NCI-H187 (cell line): Measurements from ENCODE around the gene MLST8.

Experiments used
- DNase-seq, 2 experiments: peaks; one replicate each; lab custom pipeline; 2025; lab: John Stamatoyannopoulos, UW

MLST8 gene

DNA sequence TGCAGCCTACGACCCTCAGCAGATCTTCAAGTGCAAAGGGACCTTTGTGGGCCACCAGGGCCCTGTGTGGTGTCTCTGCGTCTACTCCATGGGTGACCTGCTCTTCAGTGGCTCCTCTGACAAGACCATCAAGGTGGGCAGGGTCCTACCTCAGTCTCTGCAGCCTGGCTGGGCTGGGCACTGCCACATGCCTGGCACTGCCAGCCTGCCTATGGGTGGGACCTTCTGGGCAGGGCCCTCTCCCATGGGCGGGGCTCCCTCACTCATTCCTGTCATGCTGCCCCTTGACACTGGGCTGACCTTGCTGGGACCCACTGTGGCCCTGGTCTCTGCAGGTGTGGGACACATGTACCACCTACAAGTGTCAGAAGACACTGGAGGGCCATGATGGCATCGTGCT, 31.3 kb upstream of the MLST8 start:
- no peak for DNase-seq

DNA sequence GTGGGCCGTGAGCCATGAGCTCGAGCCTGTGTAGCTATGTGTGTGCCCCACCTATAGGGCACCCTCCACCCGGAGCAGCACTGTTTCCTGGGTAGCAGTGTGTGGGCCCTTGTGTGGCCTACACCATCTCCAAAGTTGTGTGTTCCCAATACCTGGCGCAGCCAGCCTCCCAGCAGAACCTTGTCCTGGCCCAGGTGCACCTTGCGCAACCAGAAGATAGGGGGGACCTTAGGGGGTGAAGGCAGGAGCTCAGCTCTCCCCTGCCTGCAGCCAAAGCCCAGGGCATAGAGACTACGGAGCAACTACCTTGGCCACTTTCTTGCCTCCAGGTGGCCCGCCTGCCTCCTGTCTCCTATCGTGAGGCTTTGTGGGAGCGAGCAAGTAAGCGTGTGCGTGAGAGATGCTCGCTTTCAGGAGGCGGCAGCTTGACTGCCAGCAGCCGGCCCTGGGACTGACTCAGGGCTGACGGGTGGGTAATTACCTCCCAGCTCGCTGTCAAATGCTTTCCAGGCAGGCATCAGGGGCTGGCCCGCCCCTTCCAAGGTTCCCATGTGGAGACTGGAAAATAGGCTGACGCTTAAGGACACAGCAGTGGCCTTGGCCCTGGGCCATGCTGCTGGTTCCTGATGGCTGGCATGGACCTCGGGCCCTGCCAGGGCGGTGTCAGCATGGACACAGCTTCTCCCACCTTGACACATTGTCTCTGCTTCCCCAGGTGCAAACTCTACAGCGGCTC, 30.7 kb upstream of the MLST8 start:
- DNase-seq: no peak

DNA sequence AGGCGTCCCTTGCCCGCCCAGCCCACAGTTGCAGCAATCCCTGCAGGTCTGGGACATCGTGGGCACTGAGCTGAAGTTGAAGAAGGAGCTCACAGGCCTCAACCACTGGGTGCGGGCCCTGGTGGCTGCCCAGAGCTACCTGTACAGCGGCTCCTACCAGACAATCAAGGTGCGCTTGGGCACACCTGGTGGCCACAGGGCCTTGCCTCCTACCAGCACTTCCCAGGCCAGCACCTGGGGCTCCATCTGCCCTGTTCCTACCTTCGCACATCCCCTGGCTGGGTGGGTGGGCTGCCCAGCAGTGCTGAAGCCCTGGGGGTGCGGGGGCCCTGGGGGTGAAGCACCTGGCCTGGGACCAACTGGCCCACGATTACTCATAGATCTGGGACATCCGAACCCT, 29.8 kb upstream of the MLST8 start:
- DNase-seq: no peak

DNA sequence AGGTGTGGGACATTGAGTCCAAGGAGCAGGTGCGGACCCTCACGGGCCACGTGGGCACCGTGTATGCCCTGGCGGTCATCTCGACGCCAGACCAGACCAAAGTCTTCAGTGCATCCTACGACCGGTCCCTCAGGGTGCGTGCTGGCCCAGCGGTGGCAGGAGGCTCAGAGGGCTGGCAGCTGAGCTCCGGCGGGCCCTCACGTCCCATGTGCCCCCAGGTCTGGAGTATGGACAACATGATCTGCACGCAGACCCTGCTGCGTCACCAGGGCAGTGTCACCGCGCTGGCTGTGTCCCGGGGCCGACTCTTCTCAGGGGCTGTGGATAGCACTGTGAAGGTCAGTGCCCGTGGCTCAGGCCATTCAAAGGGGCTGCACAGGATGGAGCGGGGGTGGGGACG, 29.2 kb upstream of the MLST8 start:
- DNase-seq: no peak

DNA sequence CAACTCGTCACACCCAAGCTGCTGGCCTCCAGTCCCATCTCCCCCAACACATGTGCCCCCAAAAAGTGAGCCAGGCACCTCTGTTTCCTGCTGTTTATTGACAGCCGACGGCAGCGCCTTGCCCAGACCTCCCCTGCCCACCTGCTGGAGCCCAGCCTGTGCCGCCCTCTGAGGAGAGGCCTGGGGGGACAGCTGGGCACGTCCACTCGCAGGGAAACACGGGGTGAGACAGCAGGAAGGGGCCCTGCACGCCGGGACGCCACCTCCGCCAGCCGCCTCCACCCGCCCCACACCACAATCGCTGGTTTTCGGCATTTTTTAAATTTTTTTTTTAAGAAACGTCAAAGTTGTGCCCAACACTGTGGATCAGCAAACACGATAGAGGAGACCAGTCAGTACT, 28.2 kb upstream of the MLST8 start:
- DNase-seq: no peak

DNA sequence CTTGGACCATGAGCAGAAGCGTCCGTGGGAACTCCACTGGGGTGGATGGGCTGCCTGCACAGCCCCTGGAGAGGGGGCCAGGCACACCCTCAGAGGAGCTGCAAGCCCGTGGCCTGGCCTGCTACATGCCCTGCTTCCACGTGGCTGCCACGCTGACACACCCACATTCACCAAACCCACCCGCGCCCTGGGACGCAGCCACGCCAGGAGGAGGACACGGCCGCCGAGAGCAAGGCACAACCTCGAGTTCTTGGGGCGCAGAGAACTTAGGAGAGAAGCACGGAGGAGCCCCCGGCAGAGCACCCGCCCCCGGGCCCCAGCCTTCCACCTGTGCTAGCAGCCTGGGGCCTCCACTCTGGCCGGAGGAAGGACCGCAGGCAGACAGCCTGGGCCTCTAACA, 27.7 kb upstream of the MLST8 start:
- no peak for DNase-seq

DNA sequence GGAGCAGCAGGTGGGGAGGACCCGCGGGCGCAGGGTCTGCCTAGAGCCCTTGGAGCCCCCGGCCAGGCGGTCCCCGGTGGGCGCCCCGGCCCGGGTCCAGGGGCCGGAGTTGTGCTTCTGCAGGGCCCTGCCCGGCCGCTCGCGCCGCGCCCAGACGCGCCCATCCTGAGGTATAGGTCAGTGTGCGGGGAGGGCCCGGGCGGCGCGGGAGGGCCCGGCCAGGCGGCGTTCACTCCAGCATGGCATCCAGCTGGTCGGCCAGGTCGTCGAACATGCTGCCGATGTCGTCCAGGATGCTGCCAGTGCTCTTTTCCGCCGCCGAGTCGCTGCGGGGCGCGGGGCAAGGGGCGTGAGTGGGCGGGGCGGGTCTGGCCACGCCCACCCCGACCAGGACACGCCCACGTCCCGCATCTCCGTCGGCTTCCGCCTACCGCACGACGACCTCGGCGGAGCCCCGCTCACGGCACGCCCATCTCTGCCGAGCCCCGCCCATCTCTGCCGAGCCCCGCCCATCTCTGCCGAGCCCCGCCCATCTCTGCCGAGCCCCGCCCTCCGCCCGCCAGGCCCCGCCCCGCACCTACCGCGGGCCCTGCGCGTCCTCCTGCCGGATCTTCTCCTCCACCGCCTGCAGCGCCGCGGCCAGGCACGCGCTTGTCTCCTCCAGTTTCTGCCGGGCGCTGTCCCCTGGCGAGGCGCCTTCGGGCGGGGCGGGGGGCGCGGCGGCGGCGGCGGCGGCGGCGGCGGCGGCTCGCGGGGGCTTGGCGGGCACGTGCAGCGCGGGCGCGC, 26.7 kb upstream of the MLST8 start:
- no peak for DNase-seq

DNA sequence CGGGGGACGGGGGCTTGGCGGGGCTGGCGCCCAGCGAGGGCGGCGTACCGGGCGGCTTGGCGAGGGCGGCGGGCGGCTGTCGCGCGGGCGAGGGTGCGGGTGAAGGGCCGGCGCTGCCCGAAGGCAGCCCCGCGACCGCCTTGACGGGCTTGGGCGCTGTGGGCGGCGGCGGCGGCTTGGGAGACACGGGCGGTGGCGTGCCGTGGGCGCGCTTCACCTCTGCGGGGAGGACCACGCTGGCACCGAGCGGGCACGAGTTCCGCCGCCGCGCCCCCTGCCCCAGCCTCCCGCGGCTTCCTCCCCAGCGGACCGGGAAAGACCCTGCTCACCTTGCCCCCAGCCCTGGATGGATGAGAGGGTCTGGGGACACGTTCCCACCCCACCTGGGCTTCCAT, 26.1 kb upstream of the MLST8 start:
- no peak for DNase-seq

DNA sequence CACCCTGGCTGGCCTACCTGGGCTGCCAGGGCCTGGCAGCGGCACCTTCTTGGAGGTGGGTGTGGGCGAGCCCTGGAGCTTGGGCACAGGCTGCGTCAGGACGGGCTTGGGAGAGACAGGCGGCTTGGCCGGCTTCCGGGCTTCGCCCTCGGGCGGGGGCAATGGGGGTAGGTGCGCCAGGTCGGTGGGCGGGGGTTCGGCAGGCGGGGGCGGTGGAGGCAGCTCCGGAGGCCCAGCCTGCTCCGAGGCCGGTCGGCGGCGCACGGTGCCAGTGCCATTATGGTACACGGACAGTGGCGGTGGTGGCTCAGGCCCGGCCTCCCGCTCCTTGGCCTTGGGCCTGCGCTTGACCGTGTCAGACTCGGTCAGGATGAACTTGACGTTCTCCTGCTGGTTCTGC, 25.7 kb upstream of the MLST8 start:
- no peak for DNase-seq

DNA sequence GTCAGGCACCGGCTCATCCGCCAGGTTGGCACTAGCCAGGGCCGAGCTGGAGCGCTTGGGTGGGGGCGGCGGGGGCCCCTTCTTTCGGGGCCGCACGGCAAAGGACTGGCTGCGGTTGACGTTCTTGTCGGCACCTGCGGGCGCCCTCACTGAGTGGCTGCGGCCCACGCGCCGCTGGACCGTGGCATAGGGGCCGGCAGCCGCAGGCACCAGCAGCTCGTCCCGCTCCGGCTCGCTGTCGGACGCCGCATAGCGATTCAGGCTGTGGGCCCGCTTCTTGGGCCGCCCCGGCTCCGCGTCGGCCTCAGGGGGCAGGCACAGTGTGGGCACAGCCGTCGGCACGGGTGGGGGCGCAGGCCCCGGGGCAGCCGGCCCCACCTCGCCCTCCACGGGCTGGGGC, 24.8 kb upstream of the MLST8 start:
- DNase-seq: no peak

DNA sequence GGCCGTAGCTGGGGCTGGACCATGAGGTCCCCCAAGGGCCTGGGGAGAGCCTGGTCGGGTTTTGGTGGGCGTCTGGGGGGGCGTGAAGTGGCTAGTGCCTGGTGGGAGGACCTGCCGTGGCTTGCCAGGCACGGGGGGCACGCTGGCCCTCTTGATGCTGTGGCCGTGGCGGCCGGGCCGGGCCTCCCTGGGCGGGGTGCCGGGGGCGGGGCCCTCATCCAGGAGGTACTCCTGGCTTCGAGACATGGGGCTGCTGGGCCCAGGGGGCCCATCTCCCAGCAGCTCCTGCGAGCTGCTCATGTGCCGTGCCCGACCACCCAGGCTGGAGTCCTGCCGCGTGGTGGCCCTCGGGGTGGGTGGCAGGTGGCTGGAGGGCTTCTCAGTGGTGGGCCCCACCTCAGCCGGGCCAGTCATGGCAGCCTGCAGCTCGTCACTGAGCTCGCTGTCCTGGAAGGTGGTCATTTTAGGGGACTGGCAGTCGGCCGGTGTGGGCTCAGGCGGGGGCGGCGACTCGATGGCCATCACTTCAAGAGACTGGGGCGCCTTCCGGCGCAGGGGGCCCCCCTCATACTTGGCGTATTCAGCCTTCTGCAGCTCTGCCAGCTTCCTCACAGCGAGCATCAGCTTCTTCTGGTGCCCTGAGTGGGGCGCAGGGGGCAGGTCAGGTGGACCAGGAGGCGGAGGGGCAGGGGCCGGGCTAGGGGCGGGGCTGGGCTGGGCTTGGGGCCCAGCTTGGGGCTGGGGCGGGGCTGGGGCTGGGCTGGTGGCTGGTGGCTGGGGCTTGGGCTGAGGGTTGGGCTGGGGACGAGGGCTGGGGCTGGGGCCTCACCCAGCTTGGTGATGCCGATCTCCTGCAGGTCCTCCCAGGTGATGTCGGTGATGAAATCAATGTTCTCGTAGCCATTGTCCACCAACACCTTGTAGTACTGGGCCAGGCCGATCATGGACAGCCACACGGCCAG, 24.0 kb upstream of the MLST8 start:
- no peak for DNase-seq

DNA sequence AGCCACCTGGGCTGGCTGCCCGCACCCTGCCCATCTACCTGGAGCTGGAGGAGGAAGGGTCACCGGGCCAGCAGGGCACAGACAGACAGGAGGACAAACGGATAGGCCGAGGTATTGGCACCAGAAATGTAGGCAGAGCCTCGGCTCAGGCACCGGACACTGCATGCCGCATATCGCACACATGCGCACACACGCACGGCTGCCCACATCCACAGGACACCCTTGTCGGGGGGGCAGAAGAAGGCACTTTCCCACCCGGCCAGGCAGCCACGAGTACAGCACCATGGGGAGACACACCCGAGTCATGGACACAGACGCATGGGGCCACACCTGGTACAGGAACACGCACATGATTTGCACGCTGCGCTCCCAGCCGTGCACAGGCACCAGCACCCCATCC, 23.3 kb upstream of the MLST8 start:
- no peak for DNase-seq

DNA sequence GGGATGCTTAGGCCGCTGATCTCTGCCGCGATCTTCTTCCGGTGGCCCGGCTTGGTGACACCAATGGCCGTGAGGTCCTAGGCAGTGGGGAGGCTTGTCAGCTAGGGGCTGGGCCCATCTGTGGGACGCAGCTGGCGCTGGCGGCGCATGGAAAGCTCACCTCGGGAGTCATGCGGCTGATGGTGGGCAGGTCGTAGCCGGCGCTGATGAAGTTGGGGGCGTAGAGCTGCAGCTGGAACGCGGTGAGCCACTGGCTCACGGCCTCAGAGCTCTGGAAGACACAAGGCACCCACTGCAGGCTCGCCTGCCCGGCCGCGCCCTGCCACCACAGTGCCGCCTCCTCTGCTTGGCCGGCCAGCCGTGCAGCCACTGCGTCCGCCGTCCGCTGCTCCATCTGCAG, 21.6 kb upstream of the MLST8 start:
- DNase-seq: no peak

DNA sequence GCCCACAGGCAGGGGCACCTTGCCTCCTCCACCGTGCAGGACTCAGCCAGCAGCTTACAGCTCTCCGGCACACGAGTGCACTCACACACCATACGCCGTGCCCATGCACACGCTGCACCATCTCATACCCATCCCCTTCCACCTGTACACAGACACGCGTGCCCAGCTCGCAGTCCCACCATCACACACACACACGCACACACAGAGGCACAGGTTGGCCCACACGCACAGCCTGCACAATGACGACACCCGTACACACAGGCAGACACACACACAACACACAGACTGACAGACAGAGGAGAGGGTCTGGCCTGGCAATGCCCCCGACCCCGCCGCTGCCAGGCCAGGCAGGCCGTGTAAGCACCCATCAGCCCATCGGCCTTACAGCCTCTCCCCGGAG, 20.9 kb upstream of the MLST8 start:
- DNase-seq: no peak

DNA sequence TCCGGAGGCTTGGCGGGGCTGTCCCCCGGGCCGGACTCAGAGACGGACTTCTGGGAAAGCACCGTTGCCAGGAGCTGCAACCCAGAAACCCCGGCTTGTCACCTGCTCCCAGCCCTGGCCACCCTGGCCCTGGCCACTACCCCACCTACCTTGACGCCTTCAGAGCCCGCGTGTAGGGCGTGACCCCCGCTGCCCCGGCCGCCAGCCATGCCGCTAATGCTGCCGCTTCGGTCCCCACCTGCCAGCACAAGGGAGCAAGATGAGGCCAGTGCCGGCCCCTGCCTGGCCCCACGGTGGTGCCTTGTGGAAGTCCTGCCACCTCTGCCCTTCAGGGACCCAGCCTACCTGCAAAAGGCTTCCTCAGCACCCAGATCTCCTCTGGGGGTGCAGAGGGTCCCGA, 20.3 kb upstream of the MLST8 start:
- no peak for DNase-seq

DNA sequence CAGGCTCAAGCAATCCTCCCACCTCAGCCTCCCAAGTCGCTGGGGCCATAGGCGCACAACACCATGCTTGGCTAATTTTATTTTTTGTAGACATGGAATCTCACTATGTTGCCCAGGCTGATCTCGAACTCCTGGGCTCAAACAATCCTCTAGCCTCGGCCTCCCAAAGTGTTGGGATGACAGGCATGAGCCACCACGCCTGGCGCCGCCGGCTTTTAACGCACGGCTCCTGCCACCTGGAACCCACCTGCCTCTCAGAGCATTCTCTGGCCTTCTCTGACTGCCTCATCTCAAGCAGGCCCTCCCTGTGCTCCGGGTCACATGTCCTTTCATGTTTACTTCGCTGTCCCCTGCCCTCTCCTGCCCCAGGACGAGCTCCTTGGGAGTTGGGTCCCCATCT, 19.2 kb upstream of the MLST8 start:
- DNase-seq: no peak

DNA sequence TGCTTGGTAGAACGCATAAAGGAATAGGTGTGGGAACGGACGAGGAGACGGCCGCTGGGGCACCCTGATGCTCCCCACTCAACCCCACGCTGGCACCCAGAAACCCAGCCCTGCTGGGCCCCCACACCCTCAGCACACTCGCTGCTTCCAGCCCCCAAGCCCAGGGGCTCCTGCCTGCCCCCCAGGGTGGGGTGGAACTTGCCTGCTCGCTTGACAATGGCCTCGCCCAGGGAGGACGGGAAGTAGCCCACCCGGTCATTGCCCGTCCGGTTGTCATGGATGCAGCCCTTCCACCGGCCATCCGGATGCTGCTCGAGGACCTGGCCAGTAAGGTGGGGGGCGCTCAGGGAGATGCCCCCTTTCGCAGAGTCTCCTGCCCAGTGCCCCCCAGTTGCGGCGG, 18.7 kb upstream of the MLST8 start:
- DNase-seq: no peak

DNA sequence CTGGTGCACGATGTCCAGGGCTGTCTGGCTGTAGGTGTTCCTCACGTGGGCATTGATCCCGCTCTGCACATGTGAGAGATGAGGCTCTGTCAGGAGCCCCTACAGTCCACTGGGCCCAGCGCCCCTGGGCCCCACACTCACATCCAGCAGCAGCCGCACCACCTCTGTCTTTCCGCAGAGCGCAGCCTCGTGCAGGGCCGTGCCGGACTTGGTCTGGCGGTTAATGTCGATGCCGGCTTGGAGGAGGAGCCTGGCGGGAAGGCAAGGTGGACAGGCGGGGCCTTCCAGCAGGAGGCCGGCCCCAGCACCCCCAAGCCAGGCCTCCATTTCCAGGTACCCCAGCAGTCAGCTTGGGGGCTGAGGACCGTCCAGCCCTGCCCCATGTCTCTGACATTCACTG, 18.0 kb upstream of the MLST8 start:
- no peak for DNase-seq

DNA sequence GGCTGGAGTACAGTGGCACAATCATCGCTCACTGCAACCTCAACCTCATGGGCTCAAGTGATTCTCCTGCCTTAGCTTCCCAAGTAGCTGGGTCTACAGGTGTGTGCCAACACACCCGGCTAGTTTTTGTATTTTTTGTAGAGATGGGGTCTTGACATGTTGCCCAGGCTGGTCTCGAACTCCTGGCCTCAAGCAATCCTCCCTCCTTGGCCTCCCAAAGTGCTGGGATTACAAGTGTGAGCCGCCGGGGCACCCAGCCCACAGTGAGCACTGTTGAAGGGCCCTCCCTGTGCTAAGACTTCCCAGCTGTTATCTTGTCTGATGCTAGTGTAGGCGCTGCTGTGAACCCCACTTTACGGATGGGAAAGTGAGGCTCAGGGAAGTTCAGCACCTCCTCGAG, 16.9 kb upstream of the MLST8 start:
- DNase-seq: no peak

DNA sequence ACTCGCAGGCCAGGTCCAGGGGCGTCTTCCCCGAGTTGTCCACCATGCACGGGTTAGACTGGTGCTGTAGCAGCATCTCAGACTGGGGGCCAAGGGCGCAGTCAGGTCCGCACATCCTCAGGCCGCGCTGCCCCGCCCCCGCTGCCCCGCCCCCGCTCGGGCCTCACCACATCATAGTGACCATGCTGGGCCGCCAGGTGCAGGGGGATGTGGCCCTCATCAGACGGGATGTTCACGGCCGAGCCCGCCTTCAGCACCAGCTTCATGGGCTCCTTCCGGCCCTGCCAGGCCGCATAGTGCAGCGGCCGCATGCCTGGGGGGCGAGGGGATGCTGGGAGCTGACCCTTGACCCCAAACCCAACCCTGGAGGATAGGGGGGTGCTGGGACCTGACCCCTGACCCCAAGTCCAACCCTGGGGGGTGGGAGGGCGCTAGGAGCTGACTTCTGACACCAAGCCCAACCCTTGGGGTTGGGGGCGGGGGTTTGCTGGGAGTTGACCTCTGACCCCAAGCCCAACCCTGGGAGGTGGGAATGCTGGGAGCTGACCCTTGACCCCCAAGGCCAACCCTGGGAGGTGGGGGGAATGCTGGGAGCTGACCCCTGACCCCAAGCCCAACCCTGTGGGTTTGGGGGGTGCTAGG, 15.9 kb upstream of the MLST8 start:
- no peak for DNase-seq

DNA sequence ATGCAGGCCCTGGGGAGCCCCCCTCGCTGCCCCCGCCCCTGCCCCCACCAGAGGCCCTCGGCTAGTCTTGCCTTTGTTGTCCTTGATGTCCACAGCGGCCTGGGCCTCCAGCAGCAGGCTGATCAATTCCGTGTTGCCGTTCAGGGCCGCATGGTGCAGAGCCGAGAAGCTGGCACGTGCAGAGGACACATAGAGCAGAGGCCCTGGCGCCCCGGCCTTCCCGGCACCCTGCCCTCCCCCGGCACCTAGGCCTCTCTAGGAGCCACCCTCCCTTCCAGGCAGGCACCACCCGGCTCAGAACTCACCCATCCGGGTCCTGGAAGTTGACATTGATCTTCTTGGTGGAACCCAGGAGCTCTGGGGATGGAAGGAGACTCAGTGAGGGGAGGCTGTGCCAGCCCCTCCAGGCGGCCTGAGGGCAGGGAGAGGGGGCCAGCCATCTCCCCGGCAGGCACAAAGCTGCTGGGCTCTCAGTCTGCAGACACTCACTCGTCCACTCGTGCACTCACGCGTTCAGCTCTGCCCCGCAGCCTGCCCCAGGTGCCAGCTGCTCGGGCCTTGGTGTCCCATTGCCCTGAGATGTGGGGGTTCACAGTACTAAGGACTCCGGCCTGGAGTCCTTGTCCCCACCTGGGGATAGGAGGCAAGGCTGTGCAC, 15.1 kb upstream of the MLST8 start:
- no peak for DNase-seq
